Uterus (tissue), 4 donors: ENCODE measurements around the gene CDC25C. TPM values are rescaled to one million over a fixed set of nuclear protein-coding genes. Genes with fewer than 3 reads are reported as not detected.

Experiments
- DNase-seq, 2 donors: peaks; one replicate each; pipeline ENCODE4 v3.0.0-alpha.2; 2019 to 2020
- H3K27ac ChIP-seq, 2 donors: fragments of 200-600 bp; sonication (generic); 1 replicate in 1 of 2; 2 replicates in 1 of 2; pipeline ENCODE4 v1.5.1; 2016 to 2018
- H3K27me3 ChIP-seq, 2 donors: fragments of 200-600 bp; sonication (generic); one replicate each; pipeline ENCODE4 v1.5.1; 2018 to 2019; ENCODE audit warnings: control low read depth in 1 of 2
- H3K36me3 ChIP-seq, 2 donors: fragments of 200-600 bp; sonication (generic); one replicate each; pipeline ENCODE4 v1.5.1; 2019; ENCODE audit warnings: control low read depth in 1 of 2
- H3K4me1 ChIP-seq, 2 donors: fragments of 200-600 bp; sonication (generic); one replicate each; pipeline ENCODE4 v1.5.1; 2018 to 2019; ENCODE audit warnings: control low read depth in 1 of 2
- H3K4me3 ChIP-seq, 2 donors: fragments of 200-600 bp; sonication (generic); 1 replicate in 1 of 2; 2 replicates in 1 of 2; pipeline ENCODE4 v1.5.1; 2018 to 2019; ENCODE audit warnings: mild to moderate bottlenecking in 1 of 2
- H3K9me3 ChIP-seq, 2 donors: fragments of 200-600 bp; sonication (generic); one replicate each; pipeline ENCODE4 v1.5.1; 2019; ENCODE audit warnings: control low read depth in 1 of 2
- POLR2A ChIP-seq, 2 donors: fragments of 450-650 bp; IDR thresholded peaks; one replicate each; pipeline ENCODE4 v1.6.1; 2016; ENCODE audit warnings: antibody characterized with exemption in 2 of 2, mild to moderate bottlenecking in 1 of 2, moderate library complexity in 1 of 2
- intact Hi-C: fragments of 100-400 bp; cut with DNase I; formaldehyde crosslinking; loops from one replicate; pipeline ENCODE4 v1.15.1; 2023; ENCODE audit warnings: low total_unique reads
- total RNA-seq, 4 donors: library from RNA; depleted of rRNA in 3 of 4; stranded (reverse); fragments of >200 nt in 3 of 4; gene quantifications; one replicate each; pipeline versions ENCODE4 v1.1.0 to v1.2.4, GENCODE V29; 2014 to 2023
- TF ChIP-seq, protein P1 (sequence below), 4 experiments: fragments of 200-600 bp in 2 of 4; fragments of 450-650 bp in 2 of 4; sonication (generic) in 2 of 4; IDR thresholded peaks; one replicate each; pipeline ENCODE4 v1.5.1; 2016 to 2019; ENCODE audit warnings: antibody characterized with exemption in 4 of 4, mild to moderate bottlenecking in 2 of 4, moderate library complexity in 1 of 4
- donor health status: DM: yes; HTN: yes; CAD: no.

Gene CDC25C
- total RNA-seq, 4 donors from 2014 or later: 4.6 TPM; not detected in 3

DNA sequence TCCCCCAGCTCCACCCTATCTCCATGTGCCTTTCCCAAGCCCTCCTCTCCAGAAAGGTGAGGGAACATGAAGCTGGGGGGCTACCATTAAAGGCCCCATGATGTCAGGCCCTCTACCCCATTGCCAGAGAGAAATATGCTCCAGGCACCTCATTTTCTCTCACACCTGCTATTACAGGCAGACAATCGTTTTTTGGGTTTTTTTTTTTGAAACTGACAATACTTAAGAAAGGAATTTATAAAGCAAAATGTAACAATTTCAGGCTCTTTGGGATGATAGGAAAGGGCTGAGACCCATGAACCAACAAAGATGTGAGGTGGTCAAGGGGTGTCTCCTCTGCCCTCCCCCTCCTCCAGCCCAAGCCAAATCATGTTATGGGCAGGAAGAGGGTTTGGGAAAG is 55.7 kb downstream of the CDC25C start:
- H3K27ac ChIP-seq: no peak overlapping the region
- intact Hi-C loops: no loop called here
- no peak for TF ChIP-seq POLR2A (IDR thresholded peaks at IDR 0.05)
- TF ChIP-seq, protein P1, sequence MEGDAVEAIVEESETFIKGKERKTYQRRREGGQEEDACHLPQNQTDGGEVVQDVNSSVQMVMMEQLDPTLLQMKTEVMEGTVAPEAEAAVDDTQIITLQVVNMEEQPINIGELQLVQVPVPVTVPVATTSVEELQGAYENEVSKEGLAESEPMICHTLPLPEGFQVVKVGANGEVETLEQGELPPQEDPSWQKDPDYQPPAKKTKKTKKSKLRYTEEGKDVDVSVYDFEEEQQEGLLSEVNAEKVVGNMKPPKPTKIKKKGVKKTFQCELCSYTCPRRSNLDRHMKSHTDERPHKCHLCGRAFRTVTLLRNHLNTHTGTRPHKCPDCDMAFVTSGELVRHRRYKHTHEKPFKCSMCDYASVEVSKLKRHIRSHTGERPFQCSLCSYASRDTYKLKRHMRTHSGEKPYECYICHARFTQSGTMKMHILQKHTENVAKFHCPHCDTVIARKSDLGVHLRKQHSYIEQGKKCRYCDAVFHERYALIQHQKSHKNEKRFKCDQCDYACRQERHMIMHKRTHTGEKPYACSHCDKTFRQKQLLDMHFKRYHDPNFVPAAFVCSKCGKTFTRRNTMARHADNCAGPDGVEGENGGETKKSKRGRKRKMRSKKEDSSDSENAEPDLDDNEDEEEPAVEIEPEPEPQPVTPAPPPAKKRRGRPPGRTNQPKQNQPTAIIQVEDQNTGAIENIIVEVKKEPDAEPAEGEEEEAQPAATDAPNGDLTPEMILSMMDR (IDR thresholded peaks at IDR 0.05): no peak
- H3K36me3 ChIP-seq: no peaks in the 10 kb centered on the region
- no peaks in the 10 kb centered on the region for H3K9me3 ChIP-seq
- no peaks in the 10 kb centered on the region for H3K27me3 ChIP-seq
- no peak for DNase-seq
- peaks cover 0 to 5% of the 10 kb centered on the region in 2 donors for H3K4me1 ChIP-seq
- no peak overlapping the region for H3K4me3 ChIP-seq

DNA sequence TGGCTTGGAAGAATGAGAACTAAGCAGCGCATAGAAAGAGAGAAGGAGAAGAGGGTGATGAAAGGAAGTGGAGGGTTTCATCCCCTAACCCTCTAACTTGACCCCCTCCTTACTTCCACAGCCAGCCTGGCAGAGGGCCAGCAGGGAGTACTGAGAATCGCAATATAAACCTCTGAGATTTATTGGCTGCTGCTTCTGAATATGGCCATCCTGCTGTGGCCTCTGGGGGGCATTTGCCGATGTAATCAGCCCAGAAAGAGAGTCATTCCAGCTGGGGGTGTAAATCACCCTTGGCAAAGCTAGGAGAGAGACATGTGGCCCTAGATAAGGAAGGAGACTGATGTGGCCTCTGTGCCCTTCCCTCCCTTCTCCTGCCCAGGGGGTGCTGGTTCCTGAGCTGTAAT is 56.2 kb downstream of the CDC25C start:
- no peak overlapping the region for H3K4me3 ChIP-seq
- TF ChIP-seq, protein P1 (IDR thresholded peaks at IDR 0.05): no peak
- no peak for TF ChIP-seq POLR2A (IDR thresholded peaks at IDR 0.05)
- H3K4me1 ChIP-seq: peaks cover 0 to 5% of the 10 kb centered on the region in 2 donors
- no peaks in the 10 kb centered on the region for H3K36me3 ChIP-seq
- H3K9me3 ChIP-seq: no peaks in the 10 kb centered on the region
- no peak overlapping the region for H3K27ac ChIP-seq
- intact Hi-C loops: no loop called here
- DNase-seq: no peak
- H3K27me3 ChIP-seq: no peaks in the 10 kb centered on the region

DNA sequence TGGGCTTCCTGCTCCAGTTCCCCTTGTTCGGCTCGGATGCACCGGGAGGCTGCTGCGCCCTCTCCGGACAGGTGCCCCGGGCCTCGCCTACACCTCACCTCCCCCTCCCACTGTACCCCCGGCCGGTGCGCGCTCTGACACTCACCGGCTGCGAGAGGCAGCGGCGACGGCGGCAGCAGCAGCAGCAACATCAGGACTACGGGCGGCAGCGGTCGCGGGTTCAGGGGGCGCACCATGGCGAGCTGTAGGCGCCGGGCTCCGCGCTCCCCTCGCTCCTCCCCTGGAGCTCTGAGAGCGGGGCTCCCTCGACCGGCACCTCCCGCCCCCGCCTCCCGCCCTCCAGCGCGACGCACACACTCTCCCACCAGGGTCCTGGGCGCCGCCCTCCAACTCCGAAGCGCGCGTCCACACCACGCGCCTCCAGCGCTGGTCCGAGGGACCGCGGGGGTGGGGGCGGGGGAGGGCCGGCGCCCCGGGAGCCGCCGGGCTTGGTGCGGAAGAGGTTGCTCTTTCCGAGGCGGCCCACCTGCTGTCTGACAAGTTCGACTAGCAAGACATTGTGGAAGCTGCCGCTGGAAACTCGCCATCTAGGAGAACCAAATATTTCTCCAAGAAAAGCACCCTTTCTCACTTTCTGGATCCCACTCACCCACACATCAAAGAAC is 57.3 kb downstream of the CDC25C start, which contains the start of gene GFRA3:
Gene GFRA3, minus strand, starts transcription at position 433 of the 665 bp plus-strand sequence. Its CDS starts 197 bp downstream, at position 236.
- Histone ChIP-seq H3K27ac (no peak within 1 kb of the TSS), H3K4me1 (peaks cover 0 to 5% of the 10 kb centered on the region in 2 donors), H3K9me3 (no peaks in the 10 kb centered on the region), H3K27me3 (no peaks in the 10 kb centered on the region), H3K36me3 (no peaks in the 10 kb centered on the region), H3K4me3 (peak within 1 kb of the TSS; percentile 3 to 27)
- TF ChIP-seq, protein P1 (IDR thresholded peaks at IDR 0.05): no peak
- TF ChIP-seq POLR2A (IDR thresholded peaks at IDR 0.05): no peak
- peak in 1 of 2 donors; percentile 17 for DNase-seq
- intact Hi-C loops: no loop called here

- TF ChIP-seq, protein P1 (IDR thresholded peaks at IDR 0.05): no peak
- TF ChIP-seq POLR2A (IDR thresholded peaks at IDR 0.05): no peak
- Histone ChIP-seq H3K4me3 (peak overlapping the region in 1 of 2 donors; percentile 27), H3K27me3 (no peaks in the 10 kb centered on the region), H3K36me3 (no peaks in the 10 kb centered on the region), H3K4me1 (peaks cover 0 to 5% of the 10 kb centered on the region in 2 donors), H3K9me3 (no peaks in the 10 kb centered on the region), H3K27ac (no peak overlapping the region)
- intact Hi-C loops: no loop called here
- DNase-seq: no peak
Observed at GRCh38 chr5:138273834-138274188, 57.8 kb downstream of the CDC25C start.

GRCh38 chr5:138272681-138273080 is 58.9 kb downstream of the CDC25C start:
- Histone ChIP-seq H3K27me3 (no peaks in the 10 kb centered on the region), H3K36me3 (no peaks in the 10 kb centered on the region), H3K27ac (no peak overlapping the region), H3K9me3 (no peaks in the 10 kb centered on the region), H3K4me3 (no peak overlapping the region), H3K4me1 (peaks cover 0 to 5% of the 10 kb centered on the region in 2 donors)
- TF ChIP-seq POLR2A (IDR thresholded peaks at IDR 0.05): no peak
- TF ChIP-seq, protein P1 (IDR thresholded peaks at IDR 0.05): no peak
- intact Hi-C loops: no loop called here
- no peak for DNase-seq
